WERI-Rb-1 (cell line): Measurements from ENCODE around the gene CAMTA1.

ENCODE experiments used
- DNase-seq: peaks from one replicate; pipeline ENCODE4 v3.0.0-alpha.2; 2020
- H3K27ac ChIP-seq: fragments of 250-450 bp; sonication (Bioruptor Pico); 2 replicates; pipeline ENCODE4 v1.5.1; 2020; ENCODE audit warnings: mild to moderate bottlenecking, moderate library complexity
- H3K27me3 ChIP-seq: fragments of 250-450 bp; sonication (Bioruptor Pico); 2 replicates; pipeline ENCODE4 v1.5.1; 2021; ENCODE audit warnings: mild to moderate bottlenecking, low read depth, moderate library complexity; ENCODE audit not compliant: insufficient read depth, severe bottlenecking
- H3K36me3 ChIP-seq: fragments of 250-450 bp; sonication (Bioruptor Pico); 2 replicates; pipeline ENCODE4 v1.5.1; 2020; ENCODE audit warnings: mild to moderate bottlenecking, moderate library complexity
- H3K4me3 ChIP-seq: 2 replicates; pipeline ENCODE4 v1.5.1; 2011; ENCODE audit warnings: low read depth, mild to moderate bottlenecking, control low read depth, low read length
- H3K9me3 ChIP-seq: fragments of 250-450 bp; sonication (Bioruptor Pico); 2 replicates; pipeline ENCODE4 v1.5.1; 2021; ENCODE audit warnings: mild to moderate bottlenecking, moderate library complexity; ENCODE audit not compliant: severe bottlenecking
- TF ChIP-seq, protein P1 (sequence below): IDR thresholded peaks from 2 replicates; pipeline ENCODE4 v1.5.1; 2011; ENCODE audit warnings: low read depth, mild to moderate bottlenecking, control low read depth, inconsistent platforms, low read length

CAMTA1 gene

DNA sequence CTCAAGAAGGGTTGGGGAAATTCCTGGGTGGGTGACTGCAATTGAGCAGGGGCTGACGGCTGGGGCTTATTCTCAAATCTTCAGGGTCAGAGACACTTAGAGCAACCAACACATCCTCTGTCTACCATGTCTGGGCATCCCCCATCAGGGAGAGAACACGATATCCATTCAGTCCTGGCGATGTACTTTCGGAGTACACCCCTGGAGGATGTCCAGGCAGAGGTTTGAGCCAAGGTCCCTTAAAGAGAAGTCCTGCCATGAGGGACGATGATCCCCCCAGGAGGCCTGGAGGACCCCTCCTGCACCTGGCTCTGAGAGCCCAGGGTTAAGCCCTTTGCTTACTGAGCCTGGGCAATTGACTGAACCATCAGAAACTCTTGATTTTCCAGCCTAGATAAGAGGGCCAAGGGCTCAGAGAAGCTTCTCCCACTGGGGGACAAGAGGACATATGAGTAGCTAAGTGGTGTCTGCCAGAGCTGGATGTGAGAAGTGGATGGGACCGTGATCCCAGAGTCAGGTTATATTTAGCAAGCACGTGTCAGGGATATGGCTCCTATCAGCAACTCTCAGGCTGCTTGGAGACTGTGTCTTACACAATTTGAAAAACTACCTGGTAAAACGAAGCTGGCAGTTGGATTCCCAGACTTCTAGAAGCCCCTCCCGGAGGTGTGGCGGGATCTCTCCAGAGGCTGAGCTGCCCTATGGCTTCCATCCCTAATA is 732.5 kb downstream of the CAMTA1 start:
- Histone ChIP-seq H3K9me3 (no peaks in the 10 kb centered on the region), H3K4me3 (no peak overlapping the region), H3K36me3 (no peaks in the 10 kb centered on the region), H3K27me3 (no peaks in the 10 kb centered on the region), H3K27ac (no peak overlapping the region)
- TF ChIP-seq, protein P1, sequence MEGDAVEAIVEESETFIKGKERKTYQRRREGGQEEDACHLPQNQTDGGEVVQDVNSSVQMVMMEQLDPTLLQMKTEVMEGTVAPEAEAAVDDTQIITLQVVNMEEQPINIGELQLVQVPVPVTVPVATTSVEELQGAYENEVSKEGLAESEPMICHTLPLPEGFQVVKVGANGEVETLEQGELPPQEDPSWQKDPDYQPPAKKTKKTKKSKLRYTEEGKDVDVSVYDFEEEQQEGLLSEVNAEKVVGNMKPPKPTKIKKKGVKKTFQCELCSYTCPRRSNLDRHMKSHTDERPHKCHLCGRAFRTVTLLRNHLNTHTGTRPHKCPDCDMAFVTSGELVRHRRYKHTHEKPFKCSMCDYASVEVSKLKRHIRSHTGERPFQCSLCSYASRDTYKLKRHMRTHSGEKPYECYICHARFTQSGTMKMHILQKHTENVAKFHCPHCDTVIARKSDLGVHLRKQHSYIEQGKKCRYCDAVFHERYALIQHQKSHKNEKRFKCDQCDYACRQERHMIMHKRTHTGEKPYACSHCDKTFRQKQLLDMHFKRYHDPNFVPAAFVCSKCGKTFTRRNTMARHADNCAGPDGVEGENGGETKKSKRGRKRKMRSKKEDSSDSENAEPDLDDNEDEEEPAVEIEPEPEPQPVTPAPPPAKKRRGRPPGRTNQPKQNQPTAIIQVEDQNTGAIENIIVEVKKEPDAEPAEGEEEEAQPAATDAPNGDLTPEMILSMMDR: no peak
- DNase-seq: no peak

DNA sequence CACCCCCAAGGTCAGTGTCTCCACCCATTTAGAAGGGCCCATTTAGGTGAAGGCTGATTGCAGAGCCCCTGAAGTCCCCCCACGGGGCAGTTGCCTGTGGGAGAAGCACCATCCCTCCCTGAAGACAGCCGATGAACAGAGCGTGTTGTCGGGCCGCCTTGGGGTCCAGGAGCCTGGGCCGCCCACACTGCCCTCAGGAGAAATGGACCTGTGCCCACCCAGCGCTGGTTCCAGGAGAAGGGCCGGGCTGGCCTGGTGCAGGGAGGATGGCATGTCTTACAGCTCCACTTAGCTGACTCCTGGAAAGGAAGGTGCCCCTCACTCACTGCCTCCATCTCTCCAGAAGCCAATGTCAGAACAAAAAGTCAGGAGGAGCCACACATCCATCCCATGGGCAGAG is 733.2 kb downstream of the CAMTA1 start:
- H3K9me3 ChIP-seq: no peaks in the 10 kb centered on the region
- H3K4me3 ChIP-seq: no peak overlapping the region
- no peak overlapping the region for H3K27ac ChIP-seq
- no peaks in the 10 kb centered on the region for H3K27me3 ChIP-seq
- TF ChIP-seq, protein P1: no peak
- DNase-seq: no peak
- H3K36me3 ChIP-seq: no peaks in the 10 kb centered on the region

DNA sequence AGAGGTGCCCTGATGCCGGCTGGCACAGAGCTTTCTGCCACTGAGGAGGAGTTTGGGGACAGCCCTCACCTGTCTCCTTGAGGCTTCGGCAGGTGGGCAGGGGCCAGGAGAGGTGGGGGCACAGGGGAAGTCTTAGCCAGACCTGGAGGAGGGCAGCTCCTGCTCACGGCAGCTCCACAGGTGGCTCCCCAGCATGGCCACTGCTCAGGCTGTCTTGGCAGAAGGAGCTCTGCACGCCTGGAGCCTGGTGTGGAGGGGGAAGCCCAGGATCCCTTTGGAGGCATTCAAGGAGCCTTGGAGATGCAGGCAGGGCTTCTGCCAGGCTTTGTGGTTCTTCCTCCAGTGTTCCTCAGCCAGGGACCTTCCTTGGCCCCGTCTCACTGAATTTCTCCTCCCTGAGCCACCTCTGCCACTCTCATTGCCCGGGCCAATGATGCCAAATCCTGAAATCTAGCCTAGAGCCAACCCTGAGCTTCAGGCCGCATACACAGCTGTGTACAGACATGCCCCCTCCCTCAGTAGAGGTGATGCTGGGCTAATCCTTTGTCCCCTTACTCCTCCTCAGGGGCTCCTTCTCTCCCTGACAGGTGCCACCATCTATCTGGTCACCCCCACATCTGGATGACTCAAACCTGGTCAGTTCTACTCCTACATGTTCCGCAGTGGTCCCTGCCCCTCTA is 734.1 kb downstream of the CAMTA1 start:
- no peak for DNase-seq
- Histone ChIP-seq H3K27ac (no peak overlapping the region), H3K4me3 (no peak overlapping the region), H3K36me3 (no peaks in the 10 kb centered on the region), H3K9me3 (no peaks in the 10 kb centered on the region), H3K27me3 (no peaks in the 10 kb centered on the region)
- TF ChIP-seq, protein P1: no peak

DNA sequence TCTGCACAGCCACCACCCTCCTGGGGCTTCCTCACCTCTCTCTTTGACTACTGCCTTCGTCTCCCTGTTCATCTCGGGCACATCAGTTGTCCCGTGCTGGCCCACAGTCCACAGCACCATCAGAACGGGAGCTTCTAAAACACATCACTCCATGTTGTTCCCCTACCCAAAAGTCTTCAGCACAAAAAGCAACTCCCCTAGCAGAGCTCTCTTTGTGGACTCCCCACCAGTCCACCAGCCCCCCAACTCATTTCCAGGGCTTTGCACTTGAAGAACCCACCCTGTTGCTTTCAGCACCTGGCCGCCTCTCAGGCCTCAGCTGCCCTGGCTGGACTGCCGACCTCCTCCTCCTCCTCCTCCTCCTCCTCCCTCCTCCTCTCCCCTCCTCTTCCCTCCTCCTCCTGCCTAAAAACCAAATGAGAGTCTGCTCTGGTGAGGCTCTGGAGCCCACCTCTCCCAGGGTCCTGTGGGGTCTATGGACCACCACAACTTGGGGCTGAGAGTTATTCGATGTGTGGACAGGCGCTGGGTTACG is 734.7 kb downstream of the CAMTA1 start:
- no peak for DNase-seq

DNA sequence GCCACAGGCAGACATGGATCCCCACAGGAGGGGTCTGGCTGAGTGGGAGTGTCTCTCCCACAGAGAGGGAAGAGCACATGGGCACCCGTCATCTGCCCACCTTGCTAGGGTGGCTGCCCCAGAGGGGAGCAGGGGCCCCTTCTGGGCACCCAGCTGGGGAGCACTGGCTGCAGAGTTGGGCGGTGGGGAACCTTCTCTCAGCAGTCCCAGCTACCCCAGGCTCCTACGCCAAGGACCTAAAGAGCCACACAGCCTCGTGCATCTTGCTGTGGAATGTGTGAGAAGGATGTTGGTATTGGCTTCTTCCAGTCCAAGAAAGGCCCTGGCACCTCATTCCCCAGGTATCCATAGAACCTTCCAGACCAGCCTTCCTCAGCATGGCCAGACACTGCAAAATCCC is 735.2 kb downstream of the CAMTA1 start:
- H3K27ac ChIP-seq: no peak overlapping the region
- no peaks in the 10 kb centered on the region for H3K9me3 ChIP-seq
- DNase-seq: no peak
- TF ChIP-seq, protein P1: no peak
- no peaks in the 10 kb centered on the region for H3K27me3 ChIP-seq
- H3K4me3 ChIP-seq: no peak overlapping the region
- H3K36me3 ChIP-seq: no peaks in the 10 kb centered on the region

More for the DNA sequence above, 734.7 kb downstream of the CAMTA1 start:
- Histone ChIP-seq H3K36me3 (no peaks in the 10 kb centered on the region), H3K9me3 (no peaks in the 10 kb centered on the region), H3K27ac (no peak overlapping the region), H3K4me3 (no peak overlapping the region), H3K27me3 (no peaks in the 10 kb centered on the region)
- TF ChIP-seq, protein P1: no peak
